HepG2 (cell line): ENCODE data around the gene FXN. TPM values are rescaled to one million over a fixed set of nuclear protein-coding genes. Genes with fewer than 3 reads are reported as not detected.

Experiments used
- HIVEP1 ChIP-seq: sonication (generic); formaldehyde crosslinking; IDR thresholded peaks from 2 replicates; pipeline ENCODE4 v1.4.0; 2020; ENCODE audit warnings: mild to moderate bottlenecking, missing genetic modification reagents
- HOXA7 ChIP-seq: sonication (generic); formaldehyde crosslinking; IDR thresholded peaks from 2 replicates; pipeline ENCODE4 v1.8.1; 2022; ENCODE audit warnings: mild to moderate bottlenecking, missing genetic modification reagents, moderate library complexity
- NKX3-1 ChIP-seq: sonication (generic); formaldehyde crosslinking; IDR thresholded peaks from 2 replicates; pipeline ENCODE4 v1.5.0; 2020; ENCODE audit warnings: missing genetic modification reagents
- PAX8 ChIP-seq: sonication (generic); formaldehyde crosslinking; IDR thresholded peaks from 2 replicates; pipeline ENCODE4 v1.8.0; 2022; ENCODE audit warnings: mild to moderate bottlenecking, missing genetic modification reagents, borderline replicate concordance
- SIN3A ChIP-seq: IDR thresholded peaks from 2 replicates; pipeline ENCODE4 v1.6.1; 2011; ENCODE audit warnings: low read depth, mild to moderate bottlenecking, control low read depth, low read length, borderline replicate concordance
- SRSF1 ChIP-seq: fragments of 200-400 bp; formaldehyde crosslinking; optimal IDR thresholded peaks from 2 replicates; pipeline ENCODE3; 2017; ENCODE audit warnings: mild to moderate bottlenecking, low read depth, low read length, moderate library complexity
- SYNCRIP ChIP-seq: fragments of 200-400 bp; formaldehyde crosslinking; IDR thresholded peaks from 2 replicates; pipeline ENCODE4 v1.6.1; 2018; ENCODE audit warnings: mild to moderate bottlenecking, low read depth, low read length; ENCODE audit not compliant: insufficient read depth
- YEATS4 ChIP-seq: sonication (generic); formaldehyde crosslinking; IDR thresholded peaks from 2 replicates; pipeline ENCODE4 v1.4.0; 2020; ENCODE audit warnings: missing genetic modification reagents, borderline replicate concordance
- ZMYM3 ChIP-seq: sonication (generic); formaldehyde crosslinking; IDR thresholded peaks from 2 replicates; pipeline ENCODE4 v1.5.1; 2020; ENCODE audit warnings: mild to moderate bottlenecking, missing genetic modification reagents
- ZNF143 ChIP-seq: sonication (generic); formaldehyde crosslinking; IDR thresholded peaks from 2 replicates; pipeline ENCODE4 v1.4.0; 2020; ENCODE audit warnings: missing genetic modification reagents
- ZNF24 ChIP-seq: fragments of 450-650 bp; IDR thresholded peaks from 2 replicates; pipeline ENCODE4 v1.6.1; 2017; ENCODE audit warnings: antibody characterized with exemption, mild to moderate bottlenecking
- ZNF383 ChIP-seq: sonication (generic); formaldehyde crosslinking; IDR thresholded peaks from 2 replicates; pipeline ENCODE4 v1.4.0; 2020; ENCODE audit warnings: missing genetic modification reagents, mild to moderate bottlenecking, borderline replicate concordance
- ZNF430 ChIP-seq: sonication (generic); formaldehyde crosslinking; IDR thresholded peaks from 2 replicates; pipeline ENCODE4 v1.9.0; 2021; ENCODE audit warnings: mild to moderate bottlenecking, missing genetic modification reagents
- ZNF431 ChIP-seq: sonication (generic); formaldehyde crosslinking; IDR thresholded peaks from 2 replicates; pipeline ENCODE4 v1.9.0; 2022; ENCODE audit warnings: missing genetic modification reagents, low read depth, mild to moderate bottlenecking, borderline replicate concordance
- ZSCAN9 ChIP-seq: IDR thresholded peaks from 2 replicates; pipeline ENCODE4 v1.6.1; 2016; ENCODE audit warnings: borderline replicate concordance
- polyA plus RNA-seq, 8 experiments: library from polyadenylated mRNA; depleted of rRNA in 3 of 8; stranded (reverse) in 7 of 8; unstranded in 1 of 8; fragments of >200 nt; fragmentation: Illumina TruSeq in 4 of 8; extraction: Trizol in 4 of 8; gene quantifications; 2 replicates each; pipeline versions ENCODE4 v1.2.1 to v1.2.3, GENCODE V29; 2011 to 2016; ENCODE audit warnings: low read depth in 4 of 8, missing spikeins in 1 of 8, mixed read lengths in 1 of 8; ENCODE audit not compliant: insufficient read depth in 1 of 8
- total RNA-seq, 5 experiments: library from RNA; depleted of rRNA; stranded (reverse); fragments of >200 nt; fragmentation: Illumina TruSeq; extraction: Trizol; gene quantifications; 2 replicates each; pipeline ENCODE4 v1.2.3, GENCODE V29; 2016; ENCODE audit warnings: low read depth in 1 of 5
- TF ChIP-seq, protein P1 (sequence below): sonication (generic); formaldehyde crosslinking; IDR thresholded peaks from 2 replicates; pipeline ENCODE4 v1.4.0; 2020; ENCODE audit warnings: missing genetic modification reagents
- TF ChIP-seq, protein P2 (sequence below): sonication (generic); formaldehyde crosslinking; IDR thresholded peaks from 2 replicates; pipeline ENCODE4 v1.4.0; 2020; ENCODE audit warnings: mild to moderate bottlenecking, missing genetic modification reagents
- TF ChIP-seq, protein P3 (sequence below): sonication (generic); formaldehyde crosslinking; IDR thresholded peaks from 2 replicates; pipeline ENCODE4 v1.4.0; 2020; ENCODE audit warnings: mild to moderate bottlenecking, low read depth, missing genetic modification reagents
- TF ChIP-seq, protein P4 (sequence below): sonication (generic); formaldehyde crosslinking; IDR thresholded peaks from 2 replicates; pipeline ENCODE4 v1.4.0; 2020; ENCODE audit warnings: mild to moderate bottlenecking, missing genetic modification reagents
- TF ChIP-seq, protein P5 (sequence below): sonication (generic); formaldehyde crosslinking; IDR thresholded peaks from 2 replicates; pipeline ENCODE4 v1.8.1; 2023; ENCODE audit warnings: missing genetic modification reagents, mild to moderate bottlenecking, borderline replicate concordance
- TF ChIP-seq, protein P6 (sequence below): sonication (generic); formaldehyde crosslinking; IDR thresholded peaks from 2 replicates; pipeline ENCODE4 v1.5.1; 2020; ENCODE audit warnings: mild to moderate bottlenecking, moderate library complexity, missing genetic modification reagents

The FXN gene
- total and polyA plus RNA-seq, 2 of the 13 experiments (the other 11 are each of a cell fraction or from before 2014, with no cell fraction given): 24.1 to 26.0 TPM

DNA sequence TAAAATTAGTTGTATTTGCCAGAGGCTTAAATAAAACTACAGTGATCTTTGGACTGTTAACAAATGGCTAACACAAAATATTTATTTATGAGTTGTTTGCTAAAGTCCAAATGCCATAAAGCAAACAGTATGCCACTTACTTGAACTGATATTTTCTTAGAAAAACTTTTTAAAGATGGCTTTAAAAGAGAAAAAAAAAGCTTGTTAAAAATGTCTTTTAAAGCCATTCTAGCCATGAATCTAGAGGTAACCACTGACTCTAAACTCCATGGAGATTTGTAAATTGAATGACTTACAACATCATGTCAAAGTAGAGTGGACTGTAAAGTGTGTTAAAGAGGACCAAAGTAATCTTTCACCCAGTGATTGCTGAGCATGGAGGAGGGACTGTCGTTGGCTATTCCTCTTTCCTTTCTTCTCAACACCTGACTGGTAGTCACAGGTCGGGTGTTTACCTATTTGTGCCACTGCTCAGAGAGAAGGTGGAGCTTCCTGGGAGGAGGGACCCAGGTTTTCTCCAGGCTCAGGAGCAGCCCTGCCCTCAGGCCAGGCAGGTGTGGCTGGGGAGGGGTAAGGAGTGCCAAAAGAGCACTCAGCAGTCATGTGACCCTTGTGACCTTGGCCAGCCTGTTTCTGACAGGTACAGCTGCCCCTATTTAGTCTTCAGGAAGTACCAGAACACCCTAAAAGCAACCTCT lies 69.4 kb downstream of the FXN start (continued):
- no peak; the same call in 1 of the 2 replicates for TF ChIP-seq YEATS4 (CRISPR knock-in tag)
- TF ChIP-seq PAX8 (CRISPR knock-in tag): no peak
- TF ChIP-seq ZNF383 (CRISPR knock-in tag): no peak
- TF ChIP-seq ZNF24: no peak
- TF ChIP-seq ZNF143 (CRISPR knock-in tag): no peak
- TF ChIP-seq, protein P1, sequence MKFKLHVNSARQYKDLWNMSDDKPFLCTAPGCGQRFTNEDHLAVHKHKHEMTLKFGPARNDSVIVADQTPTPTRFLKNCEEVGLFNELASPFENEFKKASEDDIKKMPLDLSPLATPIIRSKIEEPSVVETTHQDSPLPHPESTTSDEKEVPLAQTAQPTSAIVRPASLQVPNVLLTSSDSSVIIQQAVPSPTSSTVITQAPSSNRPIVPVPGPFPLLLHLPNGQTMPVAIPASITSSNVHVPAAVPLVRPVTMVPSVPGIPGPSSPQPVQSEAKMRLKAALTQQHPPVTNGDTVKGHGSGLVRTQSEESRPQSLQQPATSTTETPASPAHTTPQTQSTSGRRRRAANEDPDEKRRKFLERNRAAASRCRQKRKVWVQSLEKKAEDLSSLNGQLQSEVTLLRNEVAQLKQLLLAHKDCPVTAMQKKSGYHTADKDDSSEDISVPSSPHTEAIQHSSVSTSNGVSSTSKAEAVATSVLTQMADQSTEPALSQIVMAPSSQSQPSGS (CRISPR knock-in tag): no peak
- no peak for TF ChIP-seq HOXA7 (CRISPR knock-in tag)
- TF ChIP-seq, protein P2, sequence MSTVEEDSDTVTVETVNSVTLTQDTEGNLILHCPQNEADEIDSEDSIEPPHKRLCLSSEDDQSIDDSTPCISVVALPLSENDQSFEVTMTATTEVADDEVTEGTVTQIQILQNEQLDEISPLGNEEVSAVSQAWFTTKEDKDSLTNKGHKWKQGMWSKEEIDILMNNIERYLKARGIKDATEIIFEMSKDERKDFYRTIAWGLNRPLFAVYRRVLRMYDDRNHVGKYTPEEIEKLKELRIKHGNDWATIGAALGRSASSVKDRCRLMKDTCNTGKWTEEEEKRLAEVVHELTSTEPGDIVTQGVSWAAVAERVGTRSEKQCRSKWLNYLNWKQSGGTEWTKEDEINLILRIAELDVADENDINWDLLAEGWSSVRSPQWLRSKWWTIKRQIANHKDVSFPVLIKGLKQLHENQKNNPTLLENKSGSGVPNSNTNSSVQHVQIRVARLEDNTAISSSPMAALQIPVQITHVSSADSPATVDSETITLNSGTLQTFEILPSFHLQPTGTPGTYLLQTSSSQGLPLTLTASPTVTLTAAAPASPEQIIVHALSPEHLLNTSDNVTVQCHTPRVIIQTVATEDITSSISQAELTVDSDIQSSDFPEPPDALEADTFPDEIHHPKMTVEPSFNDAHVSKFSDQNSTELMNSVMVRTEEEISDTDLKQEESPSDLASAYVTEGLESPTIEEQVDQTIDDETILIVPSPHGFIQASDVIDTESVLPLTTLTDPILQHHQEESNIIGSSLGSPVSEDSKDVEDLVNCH: no peak
- TF ChIP-seq, protein P3, sequence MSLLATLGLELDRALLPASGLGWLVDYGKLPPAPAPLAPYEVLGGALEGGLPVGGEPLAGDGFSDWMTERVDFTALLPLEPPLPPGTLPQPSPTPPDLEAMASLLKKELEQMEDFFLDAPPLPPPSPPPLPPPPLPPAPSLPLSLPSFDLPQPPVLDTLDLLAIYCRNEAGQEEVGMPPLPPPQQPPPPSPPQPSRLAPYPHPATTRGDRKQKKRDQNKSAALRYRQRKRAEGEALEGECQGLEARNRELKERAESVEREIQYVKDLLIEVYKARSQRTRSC (CRISPR knock-in tag): no peak
- no peak for TF ChIP-seq ZNF431 (CRISPR knock-in tag)
- TF ChIP-seq ZMYM3 (CRISPR knock-in tag): 0 out of 2 replicates have a peak, but pooled peaks have one; percentile 61
- TF ChIP-seq, protein P4, sequence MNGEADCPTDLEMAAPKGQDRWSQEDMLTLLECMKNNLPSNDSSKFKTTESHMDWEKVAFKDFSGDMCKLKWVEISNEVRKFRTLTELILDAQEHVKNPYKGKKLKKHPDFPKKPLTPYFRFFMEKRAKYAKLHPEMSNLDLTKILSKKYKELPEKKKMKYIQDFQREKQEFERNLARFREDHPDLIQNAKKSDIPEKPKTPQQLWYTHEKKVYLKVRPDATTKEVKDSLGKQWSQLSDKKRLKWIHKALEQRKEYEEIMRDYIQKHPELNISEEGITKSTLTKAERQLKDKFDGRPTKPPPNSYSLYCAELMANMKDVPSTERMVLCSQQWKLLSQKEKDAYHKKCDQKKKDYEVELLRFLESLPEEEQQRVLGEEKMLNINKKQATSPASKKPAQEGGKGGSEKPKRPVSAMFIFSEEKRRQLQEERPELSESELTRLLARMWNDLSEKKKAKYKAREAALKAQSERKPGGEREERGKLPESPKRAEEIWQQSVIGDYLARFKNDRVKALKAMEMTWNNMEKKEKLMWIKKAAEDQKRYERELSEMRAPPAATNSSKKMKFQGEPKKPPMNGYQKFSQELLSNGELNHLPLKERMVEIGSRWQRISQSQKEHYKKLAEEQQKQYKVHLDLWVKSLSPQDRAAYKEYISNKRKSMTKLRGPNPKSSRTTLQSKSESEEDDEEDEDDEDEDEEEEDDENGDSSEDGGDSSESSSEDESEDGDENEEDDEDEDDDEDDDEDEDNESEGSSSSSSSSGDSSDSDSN: no peak
- TF ChIP-seq, protein P5, sequence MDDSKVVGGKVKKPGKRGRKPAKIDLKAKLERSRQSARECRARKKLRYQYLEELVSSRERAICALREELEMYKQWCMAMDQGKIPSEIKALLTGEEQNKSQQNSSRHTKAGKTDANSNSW: no peak
- TF ChIP-seq, protein P6, sequence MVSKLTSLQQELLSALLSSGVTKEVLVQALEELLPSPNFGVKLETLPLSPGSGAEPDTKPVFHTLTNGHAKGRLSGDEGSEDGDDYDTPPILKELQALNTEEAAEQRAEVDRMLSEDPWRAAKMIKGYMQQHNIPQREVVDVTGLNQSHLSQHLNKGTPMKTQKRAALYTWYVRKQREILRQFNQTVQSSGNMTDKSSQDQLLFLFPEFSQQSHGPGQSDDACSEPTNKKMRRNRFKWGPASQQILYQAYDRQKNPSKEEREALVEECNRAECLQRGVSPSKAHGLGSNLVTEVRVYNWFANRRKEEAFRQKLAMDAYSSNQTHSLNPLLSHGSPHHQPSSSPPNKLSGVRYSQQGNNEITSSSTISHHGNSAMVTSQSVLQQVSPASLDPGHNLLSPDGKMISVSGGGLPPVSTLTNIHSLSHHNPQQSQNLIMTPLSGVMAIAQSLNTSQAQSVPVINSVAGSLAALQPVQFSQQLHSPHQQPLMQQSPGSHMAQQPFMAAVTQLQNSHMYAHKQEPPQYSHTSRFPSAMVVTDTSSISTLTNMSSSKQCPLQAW (CRISPR knock-in tag): peak; percentile 89
- TF ChIP-seq NKX3-1: no peak
- TF ChIP-seq HIVEP1 (CRISPR knock-in tag): no peak
- TF ChIP-seq SYNCRIP: no peak
- TF ChIP-seq ZSCAN9: peak; percentile 80
- TF ChIP-seq SRSF1: no peak
- TF ChIP-seq ZNF430 (CRISPR knock-in tag): no peak
- peak; percentile 53; the same call in 1 of the 2 replicates for TF ChIP-seq SIN3A
